GM12865 (cell line): Measurements from ENCODE around the gene PGAP6.
A peak's percentile ranks its signal among the peaks of the same experiment; 100 is the strongest.
"Not testable (repeated sequence)": the region's sequence is repeated elsewhere in the genome, so short reads cannot be mapped to it uniquely, and the experiment has no call there.

Experiments used
- DNase-seq: peaks from one replicate; pipeline ENCODE4 v3.0.0; 2010; ENCODE audit warnings: low read depth
- H3K4me3 ChIP-seq: 2 replicates; pipeline ENCODE4 v1.5.1; 2011; ENCODE audit warnings: mild to moderate bottlenecking, low read depth, low read length, control low read depth
- CTCF ChIP-seq: IDR thresholded peaks from 2 replicates; pipeline ENCODE4 v1.5.1; 2011; ENCODE audit warnings: low read length, control low read depth, low read depth, inconsistent platforms; ENCODE audit not compliant: insufficient read depth; ENCODE audit errors: missing control alignments

The PGAP6 gene

DNA sequence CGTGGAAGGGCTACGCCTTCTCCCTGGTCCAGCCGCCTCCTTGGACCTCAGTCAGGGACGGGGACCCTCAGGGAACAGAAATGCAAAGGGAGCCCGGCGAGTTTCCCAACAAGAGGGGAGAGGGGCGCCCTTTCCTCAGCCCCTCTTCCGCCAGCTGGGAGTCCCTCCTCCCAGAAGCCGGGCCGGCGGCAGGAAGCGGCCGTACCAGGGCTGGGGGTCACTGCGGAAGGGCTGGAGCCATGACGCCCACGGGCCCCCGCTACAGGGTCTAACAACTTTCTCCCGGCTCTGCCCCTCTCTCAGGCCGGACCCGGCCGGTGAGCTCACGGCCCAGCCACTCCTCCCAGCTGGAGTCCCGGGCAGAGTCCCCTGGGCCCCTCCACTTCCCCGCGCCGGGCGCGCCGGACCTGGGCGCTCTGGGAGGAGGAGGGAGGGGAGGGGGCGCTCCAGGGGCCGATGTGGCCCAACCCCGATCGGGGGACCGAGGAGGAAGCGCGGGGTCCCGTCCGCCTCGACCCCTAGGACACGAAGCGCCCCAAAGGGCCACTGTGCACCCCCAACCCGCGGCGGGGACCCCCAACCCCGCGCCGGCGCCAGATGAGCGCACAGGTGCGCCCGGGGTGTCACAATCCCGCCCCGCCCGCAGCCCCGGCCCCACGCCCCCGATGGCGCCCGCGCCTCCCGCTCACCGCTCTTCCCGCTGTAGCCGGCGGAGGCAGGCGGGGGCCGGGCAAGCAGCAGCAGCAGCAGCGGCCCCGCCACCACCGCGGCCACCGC, 578 bp downstream of the PGAP6 start:
- peak; percentile 43 for DNase-seq
- TF ChIP-seq CTCF = no peak
- H3K4me3 ChIP-seq = peak overlapping the region; percentile 88

- no peak for TF ChIP-seq CTCF
- peak overlapping the region; percentile 88 for H3K4me3 ChIP-seq
- no peak for DNase-seq
Observed at GRCh38 chr16:380762-381011, 1.1 kb downstream of the PGAP6 start.

GRCh38 chr16:379961-380761, 1.6 kb downstream of the PGAP6 start:
- no peak for TF ChIP-seq CTCF
- H3K4me3 ChIP-seq = peak overlapping the region; percentile 88; the same call in 1 of the 2 replicates
- no peak for DNase-seq

DNA sequence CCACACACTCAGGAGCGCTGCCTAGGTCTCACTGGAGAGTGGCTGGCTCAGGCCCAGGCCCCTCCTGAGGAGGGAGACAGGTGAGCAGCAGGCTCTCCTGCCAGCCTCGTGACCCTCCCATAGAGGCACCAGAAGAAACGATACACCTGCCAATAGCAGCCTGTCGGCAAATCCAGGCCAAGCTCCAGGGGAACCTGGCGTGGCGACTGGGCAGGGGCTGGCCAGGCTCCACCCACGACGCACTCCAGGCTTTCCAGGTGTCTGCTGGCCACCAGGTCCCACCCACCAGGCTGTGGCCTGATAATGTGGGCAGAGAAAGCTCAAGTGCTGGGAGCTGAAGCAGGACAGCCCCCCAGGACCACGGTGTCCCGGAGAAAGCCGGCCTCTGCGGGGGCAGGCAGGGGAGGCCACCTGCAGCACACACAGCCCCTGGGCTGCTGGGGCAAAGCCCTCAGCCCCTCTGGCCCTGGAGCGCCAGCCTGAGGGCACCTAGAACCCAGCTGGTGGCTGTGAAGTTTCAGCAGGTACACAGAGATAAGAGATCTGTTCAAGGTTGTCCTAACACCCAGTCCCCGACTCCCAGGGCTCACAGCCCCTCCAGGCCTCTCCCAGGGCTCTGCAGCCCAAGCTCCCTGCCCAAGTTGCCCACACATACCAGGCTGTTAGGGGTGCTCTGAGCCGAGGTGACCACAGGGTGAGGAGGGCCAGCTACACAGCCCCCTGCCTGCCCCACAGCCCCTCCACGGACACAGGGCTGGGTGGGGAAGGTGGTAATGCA, 2.4 kb downstream of the PGAP6 start:
- no peak for TF ChIP-seq CTCF
- no peak overlapping the region for H3K4me3 ChIP-seq
- DNase-seq = no peak

GRCh38 chr16:378821-379182, 3.0 kb downstream of the PGAP6 start:
- DNase-seq = no peak
- no peak for TF ChIP-seq CTCF
- no peak overlapping the region for H3K4me3 ChIP-seq

GRCh38 chr16:378113-378820, 3.5 kb downstream of the PGAP6 start:
- DNase-seq, H3K4me3 ChIP-seq: not testable (repeated sequence)
